ENCODE measurements around the gene KLHL22.
"Not testable (repeated sequence)": the region's sequence is repeated elsewhere in the genome, so short reads cannot be mapped to it uniquely, and the experiment has no call there.

KLHL22 gene

GRCh38 chr22:20523086-20523983 lies 27.7 kb upstream of the KLHL22 start:
- DNase-seq: no peak

DNA sequence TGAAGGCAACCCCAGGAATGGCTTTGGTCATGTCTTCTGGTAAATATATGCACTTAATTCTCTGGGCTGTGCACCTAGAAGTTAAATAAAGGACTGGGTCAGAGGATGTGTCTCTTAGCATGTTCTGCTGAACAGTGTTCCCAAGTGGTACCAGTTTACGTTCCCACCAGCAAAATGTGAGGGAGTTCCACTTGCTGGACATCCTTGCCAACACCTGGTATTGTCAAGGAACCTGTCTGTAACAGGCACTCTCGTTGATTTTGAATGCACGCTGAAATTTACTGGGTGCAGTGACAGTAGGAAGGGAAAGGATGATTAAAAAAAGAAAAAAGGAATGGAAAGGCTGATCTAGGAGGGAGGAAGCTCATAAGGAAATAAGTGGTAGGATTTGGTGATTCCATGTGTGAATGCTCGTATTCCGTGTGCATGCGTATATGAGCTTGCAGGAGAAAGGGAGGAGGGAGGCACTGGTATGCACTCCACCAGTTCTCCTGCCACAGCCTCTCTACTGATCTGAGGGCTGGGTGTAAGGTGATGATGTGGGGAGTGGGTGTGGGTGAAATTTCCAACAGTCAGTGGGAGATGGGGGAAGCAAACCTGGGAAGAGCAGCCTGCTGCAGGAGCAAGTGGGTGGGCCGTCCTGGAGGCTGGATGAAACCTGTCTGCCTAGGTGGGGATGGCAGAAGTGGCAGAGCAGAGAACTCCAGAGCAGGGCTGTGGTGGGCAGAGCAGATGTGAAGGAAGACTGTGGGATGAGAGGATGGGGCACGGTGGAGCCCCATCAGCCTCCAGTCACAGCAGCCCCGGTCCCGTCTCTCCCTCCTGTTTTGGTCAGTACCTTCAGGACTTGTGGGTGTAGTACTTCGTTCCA lies 26.8 kb upstream of the KLHL22 start:
- DNase-seq: no peak

DNA sequence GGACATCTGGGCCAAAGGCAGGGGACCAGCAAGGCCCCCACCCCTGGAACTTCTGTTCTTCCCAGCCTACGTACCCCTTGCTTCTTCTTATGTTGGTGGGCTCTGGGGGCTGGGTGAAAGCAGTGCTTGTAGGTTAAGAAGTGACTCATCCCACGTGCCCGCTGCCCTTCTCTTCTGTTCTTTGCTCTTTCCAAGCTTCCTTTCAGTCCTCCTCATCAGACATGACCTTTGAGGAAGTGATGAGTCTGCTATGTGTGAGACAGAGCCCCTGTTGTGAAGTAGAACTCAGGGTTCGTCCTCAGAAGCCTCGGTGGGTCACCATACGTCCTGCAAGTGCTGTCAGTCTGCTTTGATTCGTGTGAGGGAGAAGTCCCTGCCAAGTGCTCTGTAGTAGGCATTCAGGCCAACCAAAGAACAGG lies 24.5 kb upstream of the KLHL22 start:
- no peak for DNase-seq

DNA sequence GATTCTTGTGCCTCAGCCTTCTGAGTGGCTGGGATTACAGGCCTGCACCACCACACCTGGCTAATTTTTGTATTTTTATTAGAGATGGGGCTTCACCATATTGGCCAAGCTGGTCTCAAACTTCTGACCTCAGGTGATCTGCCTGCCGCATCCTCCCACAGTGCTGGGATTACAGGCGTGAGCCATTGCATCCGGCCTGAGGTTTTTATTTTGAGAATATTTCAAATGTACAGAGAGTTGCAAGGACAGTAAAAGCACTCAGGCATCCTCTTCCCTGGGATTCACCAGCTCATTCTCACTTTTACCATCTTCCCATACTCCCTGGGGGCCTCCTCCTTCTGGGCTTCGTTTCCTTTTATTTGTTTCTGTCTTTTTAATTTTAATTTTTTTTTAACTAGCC lies 24.0 kb upstream of the KLHL22 start:
- no peak for DNase-seq

DNA sequence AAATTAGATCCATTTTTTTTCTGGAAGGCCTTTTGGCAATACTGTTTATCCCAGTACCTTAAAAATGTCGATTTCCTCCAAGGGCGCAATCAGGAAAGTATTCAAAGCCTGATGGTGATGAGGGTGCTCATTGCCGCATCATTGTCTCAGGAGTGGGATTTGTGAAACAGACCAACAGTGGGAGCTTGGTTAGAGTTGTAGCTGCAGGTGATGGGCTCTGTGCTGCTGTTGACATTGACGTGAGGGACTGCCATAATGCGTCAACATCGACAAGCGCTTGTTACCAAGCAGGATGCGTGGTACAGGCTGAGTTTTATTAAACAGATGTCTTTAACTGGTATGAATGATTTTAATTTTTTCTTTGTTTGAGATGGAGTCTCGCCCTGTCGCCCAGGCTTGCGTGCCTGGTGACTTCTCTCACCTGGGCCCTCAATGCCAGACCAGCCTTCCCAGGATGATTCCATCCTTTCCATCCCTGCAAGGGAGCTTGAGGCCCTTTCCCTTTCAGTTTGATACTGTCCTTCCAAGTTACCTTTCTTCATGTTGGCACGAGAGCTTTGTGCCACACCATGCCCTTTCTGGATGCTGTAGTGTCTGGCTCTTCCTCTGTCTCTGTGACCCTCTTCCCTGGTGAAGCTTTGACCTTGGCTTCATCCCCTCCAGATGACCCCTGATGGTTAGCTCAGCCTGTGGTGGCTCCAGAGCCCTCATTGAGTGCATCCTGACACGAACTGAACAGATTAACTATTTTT lies 22.4 kb upstream of the KLHL22 start:
- no peak for DNase-seq

DNA sequence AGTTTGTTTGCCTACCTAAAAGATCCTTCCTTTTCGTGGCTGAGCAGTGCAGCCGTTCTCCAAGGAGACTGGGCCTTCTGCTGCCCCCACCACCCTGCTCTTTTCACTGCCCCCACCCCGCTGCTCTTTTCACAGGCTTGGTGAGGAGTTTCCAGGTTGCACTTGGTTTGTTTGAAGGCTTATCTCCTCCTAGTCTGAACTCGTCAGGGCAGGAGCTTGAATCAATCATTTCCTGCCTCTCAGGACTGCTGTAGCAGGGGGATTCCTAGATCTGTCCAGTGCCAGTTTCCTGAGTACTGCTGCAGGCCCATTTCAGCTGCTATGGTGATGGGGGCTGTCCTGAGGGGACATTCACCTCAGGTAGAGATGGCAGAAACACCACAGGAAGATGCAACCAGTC lies 21.8 kb upstream of the KLHL22 start:
- DNase-seq: no peak

DNA sequence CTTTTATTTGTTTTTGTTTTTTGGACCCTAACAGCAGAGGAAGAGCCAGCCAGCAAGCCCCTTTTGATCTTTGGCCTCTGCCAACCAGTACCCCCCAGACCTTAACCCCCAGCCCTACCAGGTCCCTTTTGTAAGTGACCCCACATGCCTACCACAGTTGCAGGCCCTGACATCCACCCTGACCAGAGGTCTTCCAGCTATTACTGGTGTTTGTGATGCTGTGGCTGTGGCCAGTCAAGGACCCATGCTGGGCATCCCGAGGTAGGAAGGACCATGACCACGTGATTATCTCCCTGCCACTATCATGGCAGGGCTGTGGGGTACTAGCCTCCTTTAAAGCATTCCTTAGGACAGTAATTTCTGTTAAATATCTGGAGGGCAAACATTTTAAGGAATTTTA lies 20.8 kb upstream of the KLHL22 start:
- no peak for DNase-seq

DNA sequence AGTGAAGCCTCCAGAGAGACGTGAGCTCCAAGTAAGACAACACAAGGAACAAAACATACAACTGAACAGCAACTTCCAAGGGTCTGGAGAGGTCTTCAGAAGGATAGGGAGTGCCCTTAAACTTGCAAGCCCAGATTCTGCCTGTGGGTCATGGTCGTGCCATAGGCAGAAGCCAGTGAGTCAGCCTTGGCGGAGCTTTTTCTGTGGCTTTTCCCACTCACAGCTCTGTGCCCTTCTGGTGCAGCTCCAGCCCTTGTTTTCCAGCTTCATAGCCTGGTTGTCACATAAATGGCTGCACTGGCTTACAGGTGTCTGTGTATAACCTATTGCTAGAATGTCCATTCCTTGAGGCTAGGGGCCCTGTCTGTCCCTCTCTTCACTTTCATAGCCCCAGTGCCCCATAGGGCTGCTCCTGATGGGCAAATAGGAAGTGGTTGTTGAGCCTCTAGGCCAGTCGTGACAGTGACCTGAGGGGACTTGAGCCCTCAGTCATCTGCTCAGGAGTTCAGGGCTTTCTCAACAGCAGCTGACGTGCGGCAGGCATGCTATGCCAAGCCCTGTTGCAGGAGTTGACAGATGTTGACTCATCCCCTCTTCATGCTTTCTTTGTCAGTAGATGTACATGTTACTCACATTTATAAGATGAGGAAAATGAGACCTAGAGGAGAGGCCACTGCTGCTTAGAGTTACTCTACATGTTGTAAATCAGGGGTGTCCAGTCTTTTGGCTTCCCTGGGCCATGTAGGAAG lies 19.2 kb upstream of the KLHL22 start:
- no peak for DNase-seq

DNA sequence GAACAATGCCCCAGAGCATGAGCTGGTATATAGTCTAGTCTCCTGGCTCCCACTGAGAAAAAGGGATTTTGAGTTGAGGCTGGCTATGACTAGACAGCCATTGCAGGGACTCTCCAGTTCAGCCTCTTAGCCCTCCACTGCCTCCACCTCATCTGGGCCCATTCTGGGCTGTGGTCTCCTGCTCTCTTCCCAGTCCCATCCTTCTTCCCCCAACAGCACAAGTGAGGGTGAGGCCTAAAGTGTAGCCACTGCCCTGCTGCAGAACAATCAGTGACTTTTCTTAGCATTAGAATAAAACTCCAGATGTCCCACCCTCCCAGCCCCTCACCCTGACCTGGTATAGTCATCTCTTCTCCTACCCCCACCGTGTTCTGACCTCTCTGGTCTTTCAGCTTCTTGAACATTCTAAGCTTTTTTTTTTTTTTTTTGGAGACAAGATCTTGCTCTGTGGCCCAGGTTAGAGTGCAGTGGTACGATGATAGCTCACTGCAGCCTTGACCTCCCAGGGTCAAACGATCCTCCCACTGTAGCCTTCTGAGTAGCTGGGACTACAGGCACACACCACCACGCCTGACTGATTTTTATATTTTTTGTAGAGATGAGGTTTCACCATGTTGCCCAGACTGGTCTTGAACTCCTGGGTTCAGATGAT lies 16.1 kb upstream of the KLHL22 start:
- no peak for DNase-seq

- no peak for DNase-seq
Measured at GRCh38 chr22:20510811-20511577, 15.4 kb upstream of the KLHL22 start.

DNA sequence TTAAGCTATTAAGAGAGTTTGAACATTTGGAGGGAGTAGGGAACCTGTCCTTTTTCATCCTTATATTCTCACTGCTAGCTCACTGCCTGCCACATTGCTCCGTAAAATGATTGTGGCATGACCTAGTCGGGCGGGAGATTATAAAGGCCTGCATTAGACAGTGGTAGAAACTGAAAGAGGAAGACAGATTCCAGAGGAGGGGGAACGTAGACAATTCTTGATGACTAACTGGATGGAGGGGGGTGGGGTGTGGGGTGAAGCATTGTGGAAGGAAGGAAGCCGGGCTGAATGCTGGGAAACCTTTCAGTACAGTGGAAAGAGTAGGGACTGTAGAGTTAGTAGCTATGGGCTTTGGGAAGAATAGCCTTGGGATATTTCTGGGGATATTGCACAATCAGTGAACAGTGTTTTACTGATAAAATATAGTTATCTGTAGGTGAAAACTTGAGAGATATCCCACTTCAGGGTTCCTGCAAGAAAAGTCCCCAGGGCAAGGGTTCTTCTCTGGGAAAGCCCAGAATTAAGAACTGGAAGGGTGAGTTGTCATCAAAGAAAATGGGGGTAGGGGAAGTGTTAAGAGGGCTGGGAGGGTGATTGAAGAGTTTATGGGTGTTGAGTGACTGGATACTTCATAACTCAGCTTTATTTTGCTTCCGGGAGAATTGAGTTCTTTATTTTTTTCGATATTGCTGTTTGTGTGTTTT lies 13.9 kb upstream of the KLHL22 start:
- peak; percentile 32 for DNase-seq

DNA sequence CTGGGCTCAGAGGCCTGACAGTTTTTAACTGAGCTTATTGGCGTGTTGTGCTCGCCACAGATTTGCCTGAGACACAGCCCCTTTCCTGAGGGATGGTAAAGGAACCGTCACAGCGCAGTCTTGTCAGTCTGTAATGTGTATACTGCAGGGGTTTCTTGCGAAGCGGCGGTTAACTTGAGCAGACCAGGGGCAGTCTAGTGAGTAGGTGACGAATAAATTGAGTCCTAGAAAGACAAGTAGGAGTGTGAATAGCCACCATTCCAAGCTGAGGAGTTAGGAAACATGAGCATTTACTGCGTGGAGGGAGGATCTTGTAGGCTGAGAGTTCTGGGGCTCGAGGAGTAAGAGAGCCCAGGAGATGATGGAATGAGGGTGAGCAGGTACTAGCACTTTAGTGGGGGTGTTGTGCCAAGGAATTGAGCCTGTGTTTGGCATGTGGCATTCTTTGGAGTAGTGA lies 13.2 kb upstream of the KLHL22 start:
- no peak for DNase-seq

DNA sequence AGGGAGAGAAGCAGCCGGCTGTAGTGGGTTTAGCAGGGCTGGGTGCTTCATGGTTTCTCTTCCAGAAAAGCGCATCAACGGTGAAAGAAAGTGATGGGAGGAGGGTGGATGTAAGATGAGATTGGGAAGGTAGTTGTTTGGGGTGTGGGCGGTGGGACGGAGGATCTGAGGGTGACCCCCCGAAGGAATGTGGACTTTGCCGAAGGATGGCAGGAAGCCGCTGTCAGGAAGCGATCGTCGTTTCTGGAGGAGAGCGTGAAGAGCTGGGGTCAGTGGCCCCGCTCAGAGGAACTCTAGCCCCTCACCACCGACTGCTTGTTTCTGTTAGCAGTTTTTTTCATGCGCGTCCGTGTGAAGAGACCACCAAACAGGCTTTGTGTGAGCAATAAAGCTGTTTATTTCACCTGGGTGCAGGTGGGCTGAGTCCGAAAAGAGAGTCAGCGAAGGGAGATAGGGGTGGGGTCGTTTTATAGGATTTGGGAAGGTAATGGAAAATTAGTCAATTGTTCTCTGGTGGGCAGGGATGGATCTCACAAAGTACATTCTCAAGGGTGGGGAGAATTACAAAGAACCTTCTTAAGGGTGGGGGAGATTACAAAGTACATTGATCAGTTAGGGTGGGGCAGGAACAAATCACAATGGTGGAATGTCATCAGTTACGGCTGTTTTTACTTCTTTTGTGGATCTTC lies 12.6 kb upstream of the KLHL22 start:
- not testable (repeated sequence) for DNase-seq

GRCh38 chr22:20507253-20508066 lies 11.9 kb upstream of the KLHL22 start, which contains the start of gene MED15:
MED15 (plus strand) TSS chr22:20507610; CDS start chr22:20507679, 69 bp downstream.
- DNase-seq: peak; percentile 82

DNA sequence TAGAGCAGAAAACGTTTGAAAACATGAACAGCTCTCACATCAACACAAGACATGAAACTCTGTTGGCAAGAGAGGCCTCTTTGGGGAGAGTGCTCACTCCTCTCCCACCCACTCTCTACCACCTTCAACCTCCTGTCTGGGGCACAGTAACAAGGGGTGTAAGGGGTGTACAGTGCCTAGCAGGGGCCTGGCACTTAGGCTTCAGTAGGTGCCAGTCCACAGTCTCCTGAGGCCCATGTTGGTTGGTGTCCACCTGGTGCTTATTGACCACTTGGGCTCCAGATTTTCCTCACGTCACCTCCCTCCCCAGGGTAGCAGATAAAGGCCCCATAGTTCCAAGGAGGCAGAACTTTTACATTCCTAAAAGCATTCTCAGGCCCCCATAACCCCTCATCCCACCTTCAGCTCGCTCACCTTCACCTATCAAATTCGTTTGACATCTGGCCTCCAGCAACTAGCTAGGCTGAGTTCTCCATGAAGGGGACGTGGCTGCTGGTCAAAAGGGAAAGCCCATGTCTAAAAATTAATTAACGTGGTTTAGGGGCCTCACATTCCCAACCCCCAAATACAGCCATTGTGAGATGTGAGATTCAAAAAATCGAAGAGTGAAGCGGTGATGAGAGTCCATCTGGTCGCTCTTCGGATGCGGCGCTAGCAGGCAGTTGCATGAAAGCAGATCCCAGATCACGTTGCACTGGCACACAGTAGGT lies 11.1 kb upstream of the KLHL22 start:
- DNase-seq: no peak

DNA sequence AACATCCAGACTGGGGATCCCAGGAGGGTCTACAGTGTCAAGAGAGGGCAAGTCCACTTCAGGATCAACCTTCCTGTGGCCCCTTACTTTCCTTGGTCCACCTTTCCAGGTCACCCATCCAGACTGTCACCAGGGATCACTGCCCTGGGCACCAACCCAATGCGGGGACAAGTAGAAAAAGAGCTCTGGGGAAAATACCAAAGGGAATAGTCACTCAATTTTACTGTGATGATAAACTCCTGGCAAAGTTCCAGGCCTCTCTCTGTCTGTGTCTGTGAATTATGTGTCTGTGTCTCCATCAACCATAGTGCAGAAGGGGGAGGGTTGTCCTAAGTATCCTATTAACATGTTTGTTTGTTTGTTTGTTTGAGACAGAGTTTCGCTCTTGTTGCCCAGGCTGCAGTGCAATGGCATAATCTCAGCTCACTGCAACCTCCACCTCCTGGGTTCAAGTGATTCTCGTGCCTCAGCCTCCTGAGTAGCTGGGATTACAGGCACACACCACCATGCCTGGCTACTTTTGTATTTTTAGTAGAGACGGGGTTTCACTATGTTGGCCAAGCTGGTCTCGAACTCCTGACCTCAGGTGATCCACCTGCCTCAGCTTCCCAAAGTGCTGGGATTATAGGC lies 8.8 kb upstream of the KLHL22 start:
- DNase-seq: not testable (repeated sequence)

- no peak for DNase-seq
Measured at GRCh38 chr22:20503816-20504215, 8.2 kb upstream of the KLHL22 start.

Measured in activated effector memory CD4-positive, alpha-beta T cell treated with Interleukin-2 at 50 U/mL for 16 hours (primary cell).